H1 (cell line): ENCODE measurements around the gene CFAP58. TPM values are rescaled to one million over a fixed set of nuclear protein-coding genes. Genes with fewer than 3 reads are reported as not detected.

Experiments
- CTCF ChIA-PET: fragments of 300-600 bp; sonication (Branson Sonifier 250); formaldehyde crosslinking; loops from one replicate; lab custom pipeline; 2021; ENCODE audit not compliant: partially characterized antibody; lab: Charles Lee
- POLR2A ChIA-PET: fragments of 300-600 bp; sonication (Branson Sonifier 250); formaldehyde crosslinking; loops from one replicate; lab custom pipeline; 2021; ENCODE audit warnings: inconsistent platforms; ENCODE audit not compliant: partially characterized antibody; lab: Charles Lee
- DNase-seq, 2 experiments: peaks; one replicate each; pipeline versions ENCODE4 v3.0.0 to v3.0.0-alpha.2; 2010 to 2022; ENCODE audit warnings: low spot score in 2 of 2, low read depth in 1 of 2, mixed read lengths in 1 of 2
- FAIRE-seq: peaks from 2 replicates; lab custom pipeline; 2011; peaks lifted over from hg19 to GRCh38; lab: Jason Lieb, UNC
- H2AFZ ChIP-seq: 2 replicates; pipeline ENCODE4 v1.8.1; 2012; ENCODE audit warnings: low read length, inconsistent platforms
- H2AK5ac ChIP-seq: 2 replicates; pipeline ENCODE4 v1.6.1; 2013; ENCODE audit warnings: low read depth, low read length
- H2BK120ac ChIP-seq: replicated peaks from 2 replicates; pipeline ENCODE3; 2013; ENCODE audit warnings: low read depth, low read length, inconsistent platforms
- H2BK12ac ChIP-seq: 2 replicates; pipeline ENCODE4 v1.6.1; 2013; ENCODE audit warnings: low read depth, low read length
- H2BK15ac ChIP-seq: 2 replicates; pipeline ENCODE4 v1.6.1; 2013; ENCODE audit warnings: low read length
- H2BK20ac ChIP-seq: 2 replicates; pipeline ENCODE4 v1.6.1; 2013; ENCODE audit warnings: low read length
- H2BK5ac ChIP-seq: 2 replicates; pipeline ENCODE4 v1.6.1; 2013; ENCODE audit warnings: low read depth, low read length
- H3K14ac ChIP-seq: 2 replicates; pipeline ENCODE4 v1.6.1; 2013; ENCODE audit warnings: inconsistent platforms; ENCODE audit not compliant: insufficient read length
- H3K18ac ChIP-seq: 2 replicates; pipeline ENCODE4 v1.6.1; 2013; ENCODE audit warnings: low read length; ENCODE audit errors: extremely low read depth
- H3K23ac ChIP-seq: 2 replicates; pipeline ENCODE4 v1.6.1; 2013; ENCODE audit warnings: inconsistent platforms; ENCODE audit not compliant: insufficient read length
- H3K23me2 ChIP-seq: 2 replicates; pipeline ENCODE4 v1.6.1; 2013; ENCODE audit warnings: low read depth, low read length
- H3K27ac ChIP-seq: 2 replicates; pipeline ENCODE4 v1.6.1; 2011; ENCODE audit warnings: low read depth, low read length, inconsistent platforms
- H3K27me3 ChIP-seq, 4 experiments: replicated peaks in 1 of 4; 1 replicate in 1 of 4; 2 replicates in 3 of 4; pipeline versions ENCODE4 v1.6.1 to v1.8.1; 2011 to 2013; ENCODE audit warnings: low read length in 3 of 4, mild to moderate bottlenecking in 3 of 4, inconsistent platforms in 2 of 4, mixed read lengths in 2 of 4, moderate library complexity in 1 of 4; ENCODE audit not compliant: control insufficient read depth in 3 of 4, insufficient read depth in 3 of 4; ENCODE audit errors: extremely low read depth in 1 of 4
- H3K36me3 ChIP-seq, 4 experiments: 2 replicates each; pipeline versions ENCODE4 v1.6.1 to v1.8.1; 2011 to 2013; ENCODE audit warnings: mild to moderate bottlenecking in 4 of 4, low read length in 3 of 4, moderate library complexity in 2 of 4, control low read depth in 1 of 4, inconsistent platforms in 1 of 4; ENCODE audit not compliant: insufficient read depth in 4 of 4, control insufficient read depth in 2 of 4
- H3K4ac ChIP-seq: replicated peaks from 2 replicates; pipeline ENCODE3; 2013; ENCODE audit warnings: low read length, low read depth, mixed read lengths, inconsistent platforms; ENCODE audit not compliant: insufficient read length
- H3K4me1 ChIP-seq, 4 experiments: replicated peaks in 1 of 4; 1 replicate in 1 of 4; 2 replicates in 3 of 4; pipeline versions ENCODE4 v1.6.1 to v1.8.1; 2011 to 2013; ENCODE audit warnings: low read length in 3 of 4, inconsistent platforms in 2 of 4, mixed read lengths in 1 of 4; ENCODE audit not compliant: insufficient read depth in 4 of 4, control insufficient read depth in 3 of 4
- H3K4me2 ChIP-seq, 2 experiments: 2 replicates each; pipeline versions ENCODE4 v1.6.1 to v1.8.1; 2011 to 2013; ENCODE audit warnings: low read depth in 2 of 2, low read length in 2 of 2, control low read depth in 1 of 2, inconsistent platforms in 1 of 2, mild to moderate bottlenecking in 1 of 2; ENCODE audit not compliant: insufficient read depth in 1 of 2
- H3K4me3 ChIP-seq, 4 experiments: fragments of 200-600, 300-600 bp in 1 of 4; sonication (generic), shearing (Covaris generic), sonication (Bioruptor Twin) in 1 of 4; 2 replicates each; pipeline versions ENCODE4 v1.5.1 to v1.8.1; 2011 to 2016; ENCODE audit warnings: low read length in 4 of 4, low read depth in 3 of 4, control low read depth in 2 of 4, inconsistent platforms in 2 of 4, mild to moderate bottlenecking in 2 of 4, mixed read lengths in 1 of 4, moderate library complexity in 1 of 4; ENCODE audit not compliant: insufficient read depth in 2 of 4; ENCODE audit errors: extremely low read depth in 1 of 4
- H3K56ac ChIP-seq: replicated peaks from 2 replicates; pipeline ENCODE3; 2013; ENCODE audit warnings: low read depth, mild to moderate bottlenecking, mixed read lengths, low read length, inconsistent platforms; ENCODE audit not compliant: insufficient read length
- H3K79me1 ChIP-seq: 2 replicates; pipeline ENCODE4 v1.6.1; 2013; ENCODE audit warnings: low read depth, low read length, control low read depth
- H3K79me2 ChIP-seq, 2 experiments: 2 replicates each; pipeline versions ENCODE4 v1.6.1 to v1.8.1; 2012 to 2013; ENCODE audit warnings: low read length in 2 of 2, mild to moderate bottlenecking in 2 of 2, inconsistent platforms in 1 of 2; ENCODE audit not compliant: insufficient read depth in 2 of 2, control insufficient read depth in 1 of 2
- H3K9ac ChIP-seq, 4 experiments: replicated peaks in 1 of 4; 1 replicate in 1 of 4; 2 replicates in 3 of 4; pipeline versions ENCODE4 v1.6.1 to v1.8.1; 2011 to 2013; ENCODE audit warnings: low read depth in 3 of 4, low read length in 3 of 4, control low read depth in 2 of 4, mild to moderate bottlenecking in 2 of 4, moderate library complexity in 2 of 4, inconsistent platforms in 1 of 4; ENCODE audit errors: extremely low read depth in 1 of 4
- H3K9me3 ChIP-seq, 2 experiments: 2 replicates each; pipeline versions ENCODE4 v1.6.1 to v1.8.1; 2012 to 2013; ENCODE audit warnings: mild to moderate bottlenecking in 2 of 2, moderate library complexity in 2 of 2, control low read depth in 1 of 2, inconsistent platforms in 1 of 2, low read depth in 1 of 2, low read length in 1 of 2, mixed read lengths in 1 of 2; ENCODE audit not compliant: insufficient read depth in 2 of 2
- H4K20me1 ChIP-seq, 2 experiments: replicated peaks in 1 of 2; 2 replicates each; pipeline versions ENCODE3 to v1.8.1; 2011 to 2013; ENCODE audit warnings: inconsistent platforms in 2 of 2, low read length in 2 of 2, mild to moderate bottlenecking in 1 of 2; ENCODE audit not compliant: insufficient read depth in 2 of 2, control insufficient read depth in 1 of 2
- H4K5ac ChIP-seq: 2 replicates; pipeline ENCODE4 v1.6.1; 2013; ENCODE audit warnings: low read length, low read depth, mixed read lengths, inconsistent platforms; ENCODE audit not compliant: insufficient read length
- H4K8ac ChIP-seq: 2 replicates; pipeline ENCODE4 v1.8.0; 2013; ENCODE audit warnings: mild to moderate bottlenecking, moderate library complexity, low read length, inconsistent platforms; ENCODE audit not compliant: insufficient read depth; ENCODE audit errors: extremely low read depth
- H4K91ac ChIP-seq: replicated peaks from 2 replicates; pipeline ENCODE3; 2013; ENCODE audit warnings: low read length, mixed read lengths, inconsistent platforms; ENCODE audit not compliant: insufficient read length
- BRCA1 ChIP-seq: IDR thresholded peaks from 2 replicates; pipeline ENCODE4 v1.6.1; 2012; ENCODE audit warnings: low read depth, low read length, improper control_type of control experiment
- EZH2 ChIP-seq: fragments of 200-600 bp; sonication (generic); IDR thresholded peaks from 2 replicates; pipeline ENCODE4 v1.7.1; 2012; ENCODE audit warnings: low read depth, mild to moderate bottlenecking, moderate library complexity, low read length, inconsistent platforms; ENCODE audit not compliant: severe bottlenecking
- RAD21 ChIP-seq, 2 experiments: IDR thresholded peaks in 1 of 2; conservative IDR thresholded peaks in 1 of 2; 2 replicates each; pipeline ENCODE4 v1.6.1; 2011; ENCODE audit warnings: low read depth in 2 of 2, low read length in 2 of 2, improper control_type of control experiment in 1 of 2, inconsistent platforms in 1 of 2, mild to moderate bottlenecking in 1 of 2, moderate library complexity in 1 of 2
- SIN3A ChIP-seq, 2 experiments: IDR thresholded peaks in 1 of 2; conservative IDR thresholded peaks in 1 of 2; 2 replicates each; pipeline ENCODE4 v1.6.1; 2011 to 2012; ENCODE audit warnings: low read length in 2 of 2, improper control_type of control experiment in 1 of 2, low read depth in 1 of 2, mild to moderate bottlenecking in 1 of 2
- SIRT6 ChIP-seq: IDR thresholded peaks from one replicate; pipeline ENCODE4 v1.7.1; 2012; ENCODE audit warnings: low read length, inconsistent platforms
- SRF ChIP-seq: IDR thresholded peaks from 2 replicates; pipeline ENCODE4 v1.6.1; 2011; ENCODE audit warnings: mild to moderate bottlenecking, low read depth, low read length, moderate library complexity
- WGBS, 2 experiments: shearing (Covaris generic) in 1 of 2; methylation state at CpG; one replicate each; pipeline versions ENCODE4 v1.1.6 to v1.1.7; 2013 to 2015; ENCODE audit warnings: low lambda C conversion rate in 2 of 2, mixed read lengths in 2 of 2, inconsistent platforms in 1 of 2, low coverage in 1 of 2, missing lambda C conversion rate in 1 of 2; ENCODE audit not compliant: insufficient replicate concordance in 2 of 2, insufficient coverage in 1 of 2, insufficient read length in 1 of 2; ENCODE audit errors: extremely low coverage in 1 of 2, missing lambda C conversion rate in 1 of 2; 5-methylcytosine and 5-hydroxymethylcytosine counted together
- polyA plus RNA-seq, 7 experiments: library from polyadenylated mRNA; depleted of rRNA in 3 of 7; stranded (reverse) in 5 of 7; unstranded in 2 of 7; fragments of >200 nt in 5 of 7; fragments of 200-250 nt in 2 of 7; gene quantifications; 1 replicate in 5 of 7; 2 replicates in 1 of 7; 4 replicates in 1 of 7; pipeline versions ENCODE4 v1.2.1 to v1.2.3, GENCODE V29; 2011 to 2013; ENCODE audit warnings: missing spikeins in 2 of 7, mixed read lengths in 2 of 7
- total RNA-seq: library from RNA; stranded (reverse); fragmentation: NEBNext Ultra II Directional; extraction: Animal tissue kit (Norgen Biotek cat#: 25700); gene quantifications from 2 replicates; pipeline ENCODE4 v1.2.1, GENCODE V29; 2021
- TF ChIP-seq, protein P1 (sequence below), 3 experiments: IDR thresholded peaks; 1 replicate in 2 of 3; 2 replicates in 1 of 3; pipeline versions ENCODE4 v1.5.1 to v1.6.1; 2011; ENCODE audit warnings: low read length in 3 of 3, mild to moderate bottlenecking in 3 of 3, inconsistent platforms in 2 of 3, low read depth in 1 of 3, moderate library complexity in 1 of 3; ENCODE audit not compliant: insufficient read depth in 1 of 3; ENCODE audit errors: control extremely low read depth in 1 of 3

Gene CFAP58
- total and polyA plus RNA-seq, 2 of the 8 experiments (the other 6 are each of a cell fraction or from before 2014, with no cell fraction given), result 0.32 to 0.71 TPM

DNA sequence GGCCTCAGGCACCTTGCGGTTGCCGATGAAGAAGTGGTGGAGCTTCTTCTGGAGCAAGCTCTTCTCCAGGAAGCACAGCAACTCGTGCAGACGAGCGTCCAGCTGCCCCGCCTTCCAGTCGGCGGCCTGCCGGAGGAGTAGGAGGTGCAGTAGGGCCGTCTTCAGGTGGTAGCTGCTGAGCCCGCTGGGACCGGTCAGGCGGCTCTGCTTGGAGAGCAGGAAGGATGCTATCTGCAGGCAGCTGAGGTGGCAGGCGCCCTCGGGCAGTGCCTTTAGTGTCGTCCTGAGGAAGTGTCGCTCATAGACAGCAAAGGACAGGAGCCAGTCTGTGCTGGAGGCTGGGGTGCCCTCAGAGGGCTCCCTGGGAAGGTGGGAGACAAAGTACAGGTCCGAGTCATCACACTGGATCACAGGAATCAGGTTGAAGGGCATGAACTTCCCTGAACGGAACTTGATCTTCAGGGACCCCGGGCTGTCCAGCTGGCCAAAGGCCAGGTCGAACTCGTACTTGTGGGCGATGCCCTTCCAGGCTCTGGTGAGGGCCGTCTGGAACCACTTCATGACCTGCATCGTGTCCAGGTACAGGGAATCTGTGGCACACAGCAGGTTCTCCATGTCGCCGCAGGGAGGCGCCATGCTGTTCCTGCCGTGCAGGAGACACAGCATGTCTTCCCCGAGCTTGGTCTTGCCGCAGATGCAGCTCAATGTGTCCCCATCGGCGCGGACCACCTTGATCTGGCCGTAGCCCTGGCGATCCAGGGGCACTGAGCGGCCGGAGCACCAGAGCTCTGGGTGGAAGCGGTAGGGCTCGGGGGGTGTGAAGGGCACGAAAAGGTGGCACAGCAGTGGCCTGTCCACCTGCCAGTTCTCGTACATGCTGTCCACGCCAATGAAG, 38.8 kb upstream of the CFAP58 start:
- no peak overlapping the region for H3K4ac ChIP-seq
- H4K5ac ChIP-seq, result no peak overlapping the region
- H4K91ac ChIP-seq, result no peak overlapping the region
- H2BK5ac ChIP-seq, result no peak overlapping the region
- DNase-seq (no peak), FAIRE-seq (no peak)
- WGBS, 2 experiments, result 94% methylated on average over 42 of the region's 43 CpGs; no CpG with 5 or more reads in 1 of the 2 experiments
- no peak overlapping the region for H3K56ac ChIP-seq
- peaks cover 13 to 29% (median 28%) of the 10 kb centered on the region in 4 experiments for H3K36me3 ChIP-seq
- peaks cover 7 to 31% of the 10 kb centered on the region in 2 experiments for H4K20me1 ChIP-seq
- H3K79me2 ChIP-seq, result peaks cover 0 to 45% of the 10 kb centered on the region in 2 experiments; a peak in 2 of 4 replicates
- no peak overlapping the region for H3K4me2 ChIP-seq
- no peak overlapping the region for H2BK120ac ChIP-seq
- H3K18ac ChIP-seq, result no peak overlapping the region
- no peak overlapping the region for H2AFZ ChIP-seq
- no peak overlapping the region for H2BK20ac ChIP-seq
- no peak overlapping the region for H2BK15ac ChIP-seq
- no peak overlapping the region for H2BK12ac ChIP-seq
- no peak overlapping the region for H3K27ac ChIP-seq
- ChIA-PET CTCF (interaction anchor here (0.7 to 18.5 kb wide), 10 partner anchors 7 to 133 kb away, joined by 3 to 331 read pairs (median 7); partner anchors contain the start of gene CFAP58), POLR2A (interaction anchor here (0.8 to 5.1 kb wide), 4 partner anchors 8 to 23 kb away, joined by 3 to 23 read pairs (median 4); partner anchors contain the start of gene ITPRIP)
- peaks cover 32% of the 10 kb centered on the region for H3K79me1 ChIP-seq
- H4K8ac ChIP-seq, result no peak overlapping the region
- peaks cover 0 to 22% (median 16%) of the 10 kb centered on the region in 4 experiments; a peak in 6 of 7 replicates for H3K4me1 ChIP-seq
- no peak overlapping the region for H3K9ac ChIP-seq
- no peaks in the 10 kb centered on the region for H3K27me3 ChIP-seq
- H3K23me2 ChIP-seq, result no peaks in the 10 kb centered on the region
- no peaks in the 10 kb centered on the region for H3K9me3 ChIP-seq
- H2AK5ac ChIP-seq, result no peak overlapping the region
- no peak overlapping the region for H3K23ac ChIP-seq
- no peak overlapping the region for H3K14ac ChIP-seq
- H3K4me3 ChIP-seq, result no peak overlapping the region
- TF ChIP-seq SIN3A (conservative IDR thresholded peaks at IDR 0.05 in 1 of 2, IDR thresholded peaks at IDR 0.05 in 1 of 2; ENCODE audit: low read depth in 1 of 2, low read length in 2 of 2) (no peak), RAD21 (IDR thresholded peaks at IDR 0.05 in 1 of 2, conservative IDR thresholded peaks at IDR 0.05 in 1 of 2; ENCODE audit: low read depth in 2 of 2, low read length in 2 of 2) (peak in 1 of 2 experiments; percentile 43; a peak in 2 of 4 replicates), EZH2 (no peak), SRF (no peak), SIRT6 (no peak), BRCA1 (no peak)
- TF ChIP-seq, protein P1, sequence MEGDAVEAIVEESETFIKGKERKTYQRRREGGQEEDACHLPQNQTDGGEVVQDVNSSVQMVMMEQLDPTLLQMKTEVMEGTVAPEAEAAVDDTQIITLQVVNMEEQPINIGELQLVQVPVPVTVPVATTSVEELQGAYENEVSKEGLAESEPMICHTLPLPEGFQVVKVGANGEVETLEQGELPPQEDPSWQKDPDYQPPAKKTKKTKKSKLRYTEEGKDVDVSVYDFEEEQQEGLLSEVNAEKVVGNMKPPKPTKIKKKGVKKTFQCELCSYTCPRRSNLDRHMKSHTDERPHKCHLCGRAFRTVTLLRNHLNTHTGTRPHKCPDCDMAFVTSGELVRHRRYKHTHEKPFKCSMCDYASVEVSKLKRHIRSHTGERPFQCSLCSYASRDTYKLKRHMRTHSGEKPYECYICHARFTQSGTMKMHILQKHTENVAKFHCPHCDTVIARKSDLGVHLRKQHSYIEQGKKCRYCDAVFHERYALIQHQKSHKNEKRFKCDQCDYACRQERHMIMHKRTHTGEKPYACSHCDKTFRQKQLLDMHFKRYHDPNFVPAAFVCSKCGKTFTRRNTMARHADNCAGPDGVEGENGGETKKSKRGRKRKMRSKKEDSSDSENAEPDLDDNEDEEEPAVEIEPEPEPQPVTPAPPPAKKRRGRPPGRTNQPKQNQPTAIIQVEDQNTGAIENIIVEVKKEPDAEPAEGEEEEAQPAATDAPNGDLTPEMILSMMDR (IDR thresholded peaks at IDR 0.05; ENCODE audit: control extremely low read depth in 1 of 3, insufficient read depth in 1 of 3, low read depth in 1 of 3, low read length in 3 of 3), result peak; percentile 22 to 46 (median 36); a peak in 3 of 4 replicates
